Stomach (tissue), 9 donors: ENCODE data around the gene RAB8B. TPM values are rescaled to one million over a fixed set of nuclear protein-coding genes. Genes with fewer than 3 reads are reported as not detected.

Source experiments
- DNase-seq, 2 donors: peaks; one replicate each; pipeline versions ENCODE4 v3.0.0 to v3.0.0-alpha.2; 2013 to 2019
- H3K27ac ChIP-seq, 5 donors: fragments of 200-600 bp in 4 of 5; sonication (generic) in 4 of 5; one replicate each; pipeline ENCODE4 v1.5.1; 2013 to 2019; ENCODE audit warnings: mild to moderate bottlenecking in 1 of 5, moderate library complexity in 1 of 5
- H3K27me3 ChIP-seq, 3 donors: fragments of 200-600 bp; sonication (generic); one replicate each; pipeline ENCODE4 v1.5.1; 2017 to 2019; ENCODE audit warnings: mixed run types in 1 of 3
- H3K36me3 ChIP-seq, 4 donors: fragments of 200-600 bp; sonication (generic); 1 replicate in 3 of 4; 2 replicates in 1 of 4; pipeline ENCODE4 v1.5.1; 2016 to 2019
- H3K4me1 ChIP-seq, 4 donors: fragments of 200-600 bp; sonication (generic); one replicate each; pipeline ENCODE4 v1.5.1; 2016 to 2019
- H3K4me3 ChIP-seq, 4 donors: fragments of 200-600 bp; sonication (generic) in 3 of 4; one replicate each; pipeline ENCODE4 v1.5.1; 2016 to 2019; ENCODE audit warnings: mild to moderate bottlenecking in 1 of 4
- H3K9me3 ChIP-seq, 4 donors: fragments of 200-600 bp; sonication (generic); one replicate each; pipeline ENCODE4 v1.5.1; 2016 to 2019
- CTCF ChIP-seq, 7 experiments: fragments of 450-650 bp in 4 of 7; fragments of 200-600 bp in 3 of 7; sonication (generic) in 3 of 7; IDR thresholded peaks; one replicate each; pipeline ENCODE4 v1.5.1; 2016 to 2019; ENCODE audit warnings: antibody characterized with exemption in 7 of 7, control low read depth in 2 of 7, mild to moderate bottlenecking in 1 of 7
- EP300 ChIP-seq: sonication (generic); formaldehyde crosslinking; IDR thresholded peaks from one replicate; pipeline ENCODE4 v1.6.1; 2017; ENCODE audit warnings: antibody characterized with exemption
- POLR2A ChIP-seq, 4 donors: fragments of 450-650 bp; IDR thresholded peaks; one replicate each; pipeline ENCODE4 v1.6.1; 2016; ENCODE audit warnings: antibody characterized with exemption in 4 of 4, control low read depth in 2 of 4, mild to moderate bottlenecking in 1 of 4, moderate library complexity in 1 of 4
- POLR2AphosphoS5 ChIP-seq, 3 donors: sonication (generic); formaldehyde crosslinking; IDR thresholded peaks; one replicate each; pipeline ENCODE4 v1.6.1; 2016; ENCODE audit warnings: antibody characterized with exemption in 3 of 3
- WGBS, 5 donors: extraction: QIAGEN DNeasy Blood & Tissue Kit in 3 of 5; methylation state at CpG; one replicate each; pipeline versions ENCODE4 v1.1.5 to v1.1.7; 2013 to 2018; 5-methylcytosine and 5-hydroxymethylcytosine counted together
- intact Hi-C: fragments of 100-400 bp; cut with DNase I; formaldehyde crosslinking; loops from one replicate; pipeline ENCODE4 v1.15.1; 2023; ENCODE audit warnings: low total_unique reads
- polyA plus RNA-seq, 3 donors: library from polyadenylated mRNA; stranded (reverse); fragments of 200-250 nt; gene quantifications; one replicate each; pipeline ENCODE4 v1.2.3, GENCODE V29; 2013
- total RNA-seq, 5 donors: library from RNA; depleted of rRNA; stranded (reverse); fragments of >200 nt; gene quantifications; one replicate each; pipeline versions ENCODE4 v1.1.0 to v1.2.3, GENCODE V29; 2014 to 2016
- donor health status: healthy with polysubstance abuse.
- donor health status: Bipolar disorder and iron deficiency.
- donor health status: healthy.

The RAB8B gene
- total and polyA plus RNA-seq, 8 donors, result 2.0 to 103 (median 13.5) TPM

GRCh38 chr15:63151665-63152064 lies 37.7 kb upstream of the RAB8B start:
- Histone ChIP-seq H3K36me3 (peaks cover 29 to 82% (median 73%) of the 10 kb centered on the region in 4 donors), H3K4me1 (peaks cover 6 to 28% (median 17%) of the 10 kb centered on the region in 4 donors), H3K4me3 (no peak overlapping the region), H3K27ac (no peak overlapping the region), H3K9me3 (no peaks in the 10 kb centered on the region), H3K27me3 (no peaks in the 10 kb centered on the region)
- TF ChIP-seq POLR2AphosphoS5 (IDR thresholded peaks at IDR 0.05), result no peak
- TF ChIP-seq CTCF (IDR thresholded peaks at IDR 0.05), result no peak
- TF ChIP-seq EP300, result no peak
- TF ChIP-seq POLR2A (IDR thresholded peaks at IDR 0.05), result no peak
- intact Hi-C loops, result no loop called here
- DNase-seq, result no peak
- WGBS, 5 donors, result 81 to 97% (median 84%) methylated on average over 1 of the region's 1 CpG

- intact Hi-C loops, result no loop called here
- WGBS, 5 donors, result 60 to 70% (median 68%) methylated on average over 3 of the region's 3 CpGs
Observed at GRCh38 chr15:63155486-63155885, 33.9 kb upstream of the RAB8B start.

DNA sequence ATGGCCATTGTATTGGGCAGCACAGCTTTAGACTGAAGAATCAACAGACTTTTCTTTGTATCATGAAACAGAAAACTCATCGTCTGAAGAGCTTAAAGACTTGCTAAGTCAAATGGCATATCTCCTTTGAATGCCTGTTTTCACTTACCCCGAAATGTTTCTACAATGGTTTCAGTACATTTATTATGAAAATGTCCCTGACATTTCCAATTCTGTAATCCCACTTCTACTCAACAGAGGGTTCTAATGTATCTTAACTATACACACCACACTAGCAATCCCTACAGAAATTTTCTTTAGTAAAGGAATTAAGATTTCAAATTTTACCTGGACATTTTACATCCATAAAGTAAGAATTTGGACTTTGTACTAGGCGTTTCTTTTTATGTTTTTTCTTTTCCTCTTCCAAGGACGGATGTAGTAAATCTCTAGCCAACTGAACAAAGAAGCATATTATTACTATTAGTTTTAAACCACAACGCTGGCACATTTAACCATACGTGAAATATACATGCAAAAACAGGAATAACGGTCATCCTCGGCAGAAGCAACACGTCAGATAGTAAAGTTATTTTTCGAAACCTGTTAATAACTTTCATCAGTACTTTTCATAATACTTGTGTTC lies 33.2 kb upstream of the RAB8B start:
- intact Hi-C loops, result no loop called here
- H3K27ac ChIP-seq, result peak overlapping the region in 4 of 5 donors; percentile 92 to 98 (median 95)
- H3K4me1 ChIP-seq, result peaks cover 12 to 35% (median 22%) of the 10 kb centered on the region in 4 donors
- no peaks in the 10 kb centered on the region for H3K27me3 ChIP-seq
- WGBS, 5 donors, result 2 to 4% (median 3%) methylated on average over 10 of the region's 10 CpGs
- TF ChIP-seq CTCF (IDR thresholded peaks at IDR 0.05), result no peak
- no peak for TF ChIP-seq POLR2AphosphoS5 (IDR thresholded peaks at IDR 0.05)
- TF ChIP-seq EP300, result no peak
- no peak for TF ChIP-seq POLR2A (IDR thresholded peaks at IDR 0.05)
- peaks cover 18 to 43% (median 41%) of the 10 kb centered on the region in 4 donors for H3K36me3 ChIP-seq
- peak in 1 of 2 donors; percentile 29 for DNase-seq
- peak overlapping the region; percentile 78 to 84 (median 82) for H3K4me3 ChIP-seq
- no peaks in the 10 kb centered on the region for H3K9me3 ChIP-seq

More at GRCh38 chr15:63155486-63155885, 33.9 kb upstream of the RAB8B start:
- H3K9me3 ChIP-seq, result no peaks in the 10 kb centered on the region
- TF ChIP-seq POLR2A (IDR thresholded peaks at IDR 0.05), result no peak
- TF ChIP-seq CTCF (IDR thresholded peaks at IDR 0.05), result no peak
- H3K27me3 ChIP-seq, result no peaks in the 10 kb centered on the region
- no peak overlapping the region for H3K27ac ChIP-seq
- H3K36me3 ChIP-seq, result peaks cover 18 to 48% (median 46%) of the 10 kb centered on the region in 4 donors
- H3K4me1 ChIP-seq, result peaks cover 12 to 35% (median 22%) of the 10 kb centered on the region in 4 donors
- H3K4me3 ChIP-seq, result peak overlapping the region in 3 of 4 donors; percentile 78 to 84 (median 83)
- no peak for DNase-seq

GRCh38 chr15:63156755-63157117 lies 32.7 kb upstream of the RAB8B start:
- WGBS, 5 donors, result 0 to 1% (median 0%) methylated on average over 16 of the region's 16 CpGs

More at GRCh38 chr15:63156755-63157117, 32.7 kb upstream of the RAB8B start:
- peak overlapping the region; percentile 78 to 84 (median 82) for H3K4me3 ChIP-seq
- intact Hi-C loops, result no loop called here
- peaks cover 18 to 38% (median 36%) of the 10 kb centered on the region in 4 donors for H3K36me3 ChIP-seq
- no peaks in the 10 kb centered on the region for H3K9me3 ChIP-seq
- no peak for TF ChIP-seq EP300
- no peak for TF ChIP-seq CTCF (IDR thresholded peaks at IDR 0.05)
- no peak for TF ChIP-seq POLR2AphosphoS5 (IDR thresholded peaks at IDR 0.05)
- TF ChIP-seq POLR2A (IDR thresholded peaks at IDR 0.05), result no peak
- H3K27ac ChIP-seq, result peak overlapping the region; percentile 92 to 98 (median 96)
- no peaks in the 10 kb centered on the region for H3K27me3 ChIP-seq
- peaks cover 12 to 35% (median 22%) of the 10 kb centered on the region in 4 donors for H3K4me1 ChIP-seq
- peak in 1 of 2 donors; percentile 66 for DNase-seq
